Mucosa of descending colon (tissue), 3 donors: ENCODE measurements around the gene ATIC. TPM values are rescaled to one million over a fixed set of nuclear protein-coding genes. Genes with fewer than 3 reads are reported as not detected.

Source experiments
- ATAC-seq: fragments of 200-7000 bp; cut with Tn5 transposase; one replicate; pipeline ENCODE4 v1.9.1; 2020; ENCODE audit warnings: mild to moderate bottlenecking, moderate library complexity
- DNase-seq, 3 donors: peaks; one replicate each; pipeline ENCODE4 v3.0.0-alpha.2; 2020
- H3K36me3 ChIP-seq: fragments of 200-600 bp; one replicate; pipeline ENCODE4 v1.8.0; 2021; ENCODE audit warnings: low read depth, mild to moderate bottlenecking
- H3K4me1 ChIP-seq: fragments of 200-600 bp; one replicate; pipeline ENCODE4 v1.8.0; 2021; ENCODE audit warnings: low read depth, mild to moderate bottlenecking
- H3K4me3 ChIP-seq: fragments of 200-600 bp; one replicate; pipeline ENCODE4 v1.8.0; 2021; ENCODE audit warnings: mild to moderate bottlenecking
- H3K9me3 ChIP-seq: fragments of 200-600 bp; one replicate; pipeline ENCODE4 v1.8.0; 2021; ENCODE audit warnings: mild to moderate bottlenecking
- CTCF ChIP-seq: fragments of 200-600 bp; IDR thresholded peaks from one replicate; pipeline ENCODE4 v1.8.0; 2022; ENCODE audit warnings: antibody characterized with exemption, mild to moderate bottlenecking
- intact Hi-C, 2 donors: fragments of 100-400 bp; cut with DNase I in 1 of 2; cut with micrococcal nuclease in 1 of 2; formaldehyde crosslinking; loops; one replicate each; pipeline versions ENCODE4 v1.11.0 to v1.11.1; 2022; cut with DNase I, micrococcal nuclease
- total RNA-seq, 3 donors: library from RNA; stranded (reverse); fragmentation: NEBNext Ultra II Directional in 2 of 3; extraction: Animal tissue kit (Norgen Biotek cat#: 25700) in 2 of 3; gene quantifications; one replicate each; pipeline versions ENCODE4 v1.2.1 to v1.2.4, GENCODE V29; 2021 to 2023
- donor health status: DM: no; HTN: no; CAD: no; lungs with moderate emphysema.
- donor health status: DM: no; HTN: no; CAD: no.
- donor health status: DM: no; HTN: yes; CAD: no.

Gene ATIC
- total RNA-seq, 3 donors from 2014 or later, result 73.8 to 91.2 (median 76.6) TPM

GRCh38 chr2:215384710-215385109 is 72.9 kb downstream of the ATIC start:
- Histone ChIP-seq H3K9me3 (no peaks in the 10 kb centered on the region), H3K4me1 (no peaks in the 10 kb centered on the region), H3K4me3 (no peak overlapping the region), H3K36me3 (no peaks in the 10 kb centered on the region)
- DNase-seq (no peak), ATAC-seq (no peak)
- intact Hi-C loops, result no loop called here
- TF ChIP-seq CTCF, result no peak

GRCh38 chr2:215386566-215386965 is 74.7 kb downstream of the ATIC start:
- Histone ChIP-seq H3K9me3 (no peaks in the 10 kb centered on the region), H3K4me3 (no peak overlapping the region), H3K36me3 (no peaks in the 10 kb centered on the region), H3K4me1 (no peaks in the 10 kb centered on the region)
- DNase-seq, result no peak
- no peak for TF ChIP-seq CTCF
- intact Hi-C loops, result no loop called here
- no peak for ATAC-seq

- Histone ChIP-seq H3K4me1 (no peaks in the 10 kb centered on the region), H3K36me3 (no peaks in the 10 kb centered on the region), H3K4me3 (no peak overlapping the region), H3K9me3 (no peaks in the 10 kb centered on the region)
- TF ChIP-seq CTCF, result no peak
- intact Hi-C loops, result no loop called here
- no peak for ATAC-seq
- DNase-seq, result no peak
Observed at GRCh38 chr2:215388002-215388728, 76.3 kb downstream of the ATIC start.

DNA sequence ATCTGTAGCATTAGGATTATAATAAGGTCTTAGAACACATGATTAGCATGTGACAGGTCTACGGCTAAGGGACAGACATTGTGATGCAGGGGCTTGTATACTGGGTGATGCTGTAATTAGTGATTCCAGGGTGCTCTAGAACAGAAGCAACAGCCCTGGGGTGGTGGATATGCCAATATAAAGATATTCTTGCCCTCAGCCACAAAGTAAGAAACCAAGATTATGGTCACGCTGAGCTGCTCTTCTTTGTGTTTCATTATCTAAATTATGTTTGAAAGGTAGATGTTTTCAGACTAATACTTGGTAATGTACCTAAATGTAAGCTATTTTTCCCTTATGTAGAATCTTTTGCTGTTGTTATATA is 78.7 kb downstream of the ATIC start:
- no peak for DNase-seq
- Histone ChIP-seq H3K4me1 (no peaks in the 10 kb centered on the region), H3K4me3 (no peak overlapping the region), H3K36me3 (no peaks in the 10 kb centered on the region), H3K9me3 (no peaks in the 10 kb centered on the region)
- intact Hi-C loops, result no loop called here
- ATAC-seq, result no peak
- no peak for TF ChIP-seq CTCF

DNA sequence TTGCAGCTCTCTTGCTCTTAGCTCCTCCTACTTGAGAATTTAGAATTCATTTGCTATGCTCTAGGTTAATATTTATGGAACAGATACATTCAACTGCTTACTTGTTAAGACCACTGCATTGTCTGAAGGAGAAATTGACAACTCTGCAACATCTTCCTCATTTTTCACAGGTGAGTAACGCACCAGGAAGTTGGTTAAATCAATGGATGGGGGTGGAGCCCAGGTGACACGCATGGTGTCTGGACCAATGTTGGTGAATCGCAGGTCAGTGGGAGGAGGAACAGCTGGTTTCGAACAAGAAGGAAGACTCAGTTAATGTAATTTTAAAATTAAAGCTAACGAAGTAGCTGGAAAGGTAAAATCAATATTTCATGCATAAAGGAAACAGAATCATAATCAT is 79.7 kb downstream of the ATIC start:
- Histone ChIP-seq H3K4me3 (no peak overlapping the region), H3K9me3 (no peaks in the 10 kb centered on the region), H3K36me3 (no peaks in the 10 kb centered on the region), H3K4me1 (no peaks in the 10 kb centered on the region)
- intact Hi-C loops, result no loop called here
- DNase-seq (no peak), ATAC-seq (no peak)
- no peak for TF ChIP-seq CTCF

DNA sequence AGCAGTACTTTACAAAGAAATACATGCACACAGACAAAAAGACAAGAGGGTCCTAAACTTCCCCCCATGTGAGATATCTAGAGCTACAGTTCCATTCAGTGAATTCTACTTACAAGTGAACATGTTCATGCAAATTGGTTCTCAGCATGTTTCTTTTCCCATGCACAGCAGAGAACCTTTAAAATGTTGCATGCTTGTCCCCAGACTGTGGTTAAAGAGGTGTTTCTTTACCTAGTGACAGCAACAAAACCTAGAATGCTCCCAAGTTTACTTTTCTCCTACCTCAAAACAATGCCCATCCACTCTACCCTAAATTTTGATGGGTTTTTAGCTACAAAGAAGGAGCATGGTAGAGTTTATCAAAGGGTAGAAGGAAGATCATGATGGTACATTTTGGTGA is 80.3 kb downstream of the ATIC start:
- ATAC-seq, result no peak
- Histone ChIP-seq H3K4me1 (no peaks in the 10 kb centered on the region), H3K36me3 (no peaks in the 10 kb centered on the region), H3K4me3 (no peak overlapping the region), H3K9me3 (no peaks in the 10 kb centered on the region)
- no peak for DNase-seq
- intact Hi-C loops, result no loop called here
- no peak for TF ChIP-seq CTCF
